Measurements from ENCODE around the gene ANKMY1.

ANKMY1 gene

DNA sequence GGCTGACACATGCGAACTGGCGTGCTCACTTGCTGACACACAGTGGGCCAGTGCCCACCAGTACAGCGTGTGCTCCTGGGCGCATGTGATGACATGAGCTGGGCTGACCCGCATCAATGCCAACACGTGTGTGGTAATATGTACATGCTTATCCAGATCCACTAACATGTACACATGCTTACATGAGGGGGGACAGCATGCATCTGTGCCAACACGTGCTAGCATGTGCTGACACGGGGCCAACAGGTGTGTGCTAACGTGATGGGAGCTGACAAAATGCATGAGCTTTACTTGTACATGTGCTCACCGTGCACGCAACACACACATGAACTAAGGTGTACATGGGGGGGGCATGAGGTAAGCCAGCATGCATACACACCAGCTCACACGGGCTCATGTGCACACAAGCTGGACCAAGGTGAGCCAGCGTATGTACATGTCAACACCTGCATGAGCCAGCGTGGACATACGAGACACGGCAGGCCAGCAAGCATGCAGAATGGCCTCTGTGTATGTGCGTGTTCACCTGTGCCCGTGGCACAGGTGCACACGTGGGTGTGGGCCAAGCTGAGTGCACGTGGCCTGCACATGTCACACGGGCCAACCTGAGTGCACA lies 93.8 kb downstream of the ANKMY1 start:
- WGBS, result 97% methylated on average over 21 of the region's 21 CpGs
- no peaks in the 10 kb centered on the region for H3K4me1 ChIP-seq (ENCODE audit: insufficient read depth, low read length)
- H3K9ac ChIP-seq (ENCODE audit: low read depth, low read length), result no peak overlapping the region
- no peak overlapping the region for H3K27ac ChIP-seq (ENCODE audit: low read depth, low read length)
- no peaks in the 10 kb centered on the region for H3K9me3 ChIP-seq (ENCODE audit: insufficient read depth, low read depth, low read length)
- peaks cover 20% of the 10 kb centered on the region for H3K36me3 ChIP-seq (ENCODE audit: insufficient read depth, low read length)
- H3K4me3 ChIP-seq (ENCODE audit: low read length), result no peak overlapping the region
- H3K27me3 ChIP-seq (ENCODE audit: insufficient read depth, low read length), result no peaks in the 10 kb centered on the region

DNA sequence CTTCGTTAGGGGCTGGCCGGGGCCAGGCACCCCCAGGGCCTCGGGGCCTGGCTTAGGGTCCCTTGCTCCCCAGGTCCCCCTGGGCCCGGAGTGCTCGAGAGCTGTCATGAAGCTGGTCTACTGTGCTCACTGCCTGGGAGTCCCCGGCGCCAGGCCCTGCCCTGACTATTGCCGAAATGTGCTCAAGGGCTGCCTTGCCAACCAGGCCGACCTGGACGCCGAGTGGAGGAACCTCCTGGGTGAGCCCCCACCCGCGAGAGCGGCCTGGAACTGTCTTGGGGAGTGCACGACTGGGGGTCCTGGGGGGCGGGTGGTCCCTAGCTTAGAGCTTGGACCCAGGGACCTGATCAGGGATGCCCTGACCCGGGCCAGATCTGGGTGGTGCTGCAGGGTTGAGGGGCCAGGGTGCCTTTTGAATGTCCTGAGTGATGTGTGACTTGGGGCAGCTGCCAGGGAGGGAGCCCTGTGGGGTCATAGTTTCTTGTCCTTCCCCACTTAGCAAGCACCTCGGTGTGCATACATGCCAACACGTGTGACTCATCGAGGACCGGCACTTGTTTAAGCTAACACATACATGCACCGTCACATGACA lies 94.4 kb downstream of the ANKMY1 start:
- Histone ChIP-seq H3K36me3 (ENCODE audit: insufficient read depth, low read length) (peaks cover 20% of the 10 kb centered on the region), H3K27me3 (ENCODE audit: insufficient read depth, low read length) (no peaks in the 10 kb centered on the region), H3K27ac (ENCODE audit: low read depth, low read length) (no peak overlapping the region), H3K4me1 (ENCODE audit: insufficient read depth, low read length) (peaks cover 1% of the 10 kb centered on the region), H3K4me3 (ENCODE audit: low read length) (no peak overlapping the region), H3K9ac (ENCODE audit: low read depth, low read length) (no peak overlapping the region), H3K9me3 (ENCODE audit: insufficient read depth, low read depth, low read length) (no peaks in the 10 kb centered on the region)
- WGBS, result 93% methylated on average over 22 of the region's 22 CpGs

GRCh38 chr2:240462707-240463273 lies 95.0 kb downstream of the ANKMY1 start:
- no peaks in the 10 kb centered on the region for H3K27me3 ChIP-seq (ENCODE audit: insufficient read depth, low read length)
- WGBS, result 92% methylated on average over 16 of the region's 16 CpGs
- H3K4me1 ChIP-seq (ENCODE audit: insufficient read depth, low read length), result peaks cover 7% of the 10 kb centered on the region
- H3K27ac ChIP-seq (ENCODE audit: low read depth, low read length), result no peak overlapping the region
- H3K36me3 ChIP-seq (ENCODE audit: insufficient read depth, low read length), result peaks cover 20% of the 10 kb centered on the region
- H3K9me3 ChIP-seq (ENCODE audit: insufficient read depth, low read depth, low read length), result no peaks in the 10 kb centered on the region
- no peak overlapping the region for H3K9ac ChIP-seq (ENCODE audit: low read depth, low read length)
- no peak overlapping the region for H3K4me3 ChIP-seq (ENCODE audit: low read length)

- H3K27ac ChIP-seq (ENCODE audit: low read depth, low read length), result no peak overlapping the region
- H3K27me3 ChIP-seq (ENCODE audit: insufficient read depth, low read length), result no peaks in the 10 kb centered on the region; the same call in 1 of the 2 replicates
Observed at GRCh38 chr2:240462073-240462706, 95.6 kb downstream of the ANKMY1 start.

DNA sequence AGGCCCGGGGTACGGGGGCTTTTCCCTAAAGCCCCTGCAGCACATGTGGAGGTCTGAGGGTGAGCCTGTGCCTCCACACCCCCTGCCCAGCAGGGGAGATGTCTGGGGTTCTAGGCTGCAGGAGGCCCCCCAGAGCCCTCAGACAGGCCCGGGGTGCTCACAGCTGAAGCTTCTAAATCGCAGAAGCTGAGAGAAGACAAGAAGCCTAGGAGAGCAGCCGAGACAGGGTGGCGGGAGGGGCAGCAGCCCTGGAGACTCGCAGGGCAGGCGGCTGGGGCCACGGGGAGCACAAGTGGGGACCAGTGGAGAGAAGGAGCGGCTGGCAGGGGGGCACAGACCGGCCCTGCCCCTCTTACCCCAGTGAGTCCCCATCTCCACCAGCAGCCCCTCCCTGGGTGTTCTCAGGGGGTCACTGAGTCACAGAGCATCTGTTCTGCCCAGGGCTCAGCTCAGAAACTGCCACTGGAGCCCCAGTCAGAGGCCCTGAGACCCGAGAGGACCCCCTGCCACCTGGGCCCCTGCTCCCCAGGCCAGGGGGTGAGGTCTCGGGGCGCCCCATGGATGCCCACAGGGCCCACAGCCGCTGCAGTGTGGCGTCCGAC lies 96.2 kb downstream of the ANKMY1 start:
- no peak overlapping the region for H3K27ac ChIP-seq (ENCODE audit: low read depth, low read length)
- no peak overlapping the region for H3K4me3 ChIP-seq (ENCODE audit: low read length)
- WGBS, result 94% methylated on average over 17 of the region's 17 CpGs
- peaks cover 19% of the 10 kb centered on the region for H3K36me3 ChIP-seq (ENCODE audit: insufficient read depth, low read length)
- peaks cover 1% of the 10 kb centered on the region; the same call in 1 of the 2 replicates for H3K27me3 ChIP-seq (ENCODE audit: insufficient read depth, low read length)
- H3K9me3 ChIP-seq (ENCODE audit: insufficient read depth, low read depth, low read length), result no peaks in the 10 kb centered on the region
- no peak overlapping the region for H3K9ac ChIP-seq (ENCODE audit: low read depth, low read length)
- peaks cover 15% of the 10 kb centered on the region for H3K4me1 ChIP-seq (ENCODE audit: insufficient read depth, low read length)

More at GRCh38 chr2:240462073-240462706, 95.6 kb downstream of the ANKMY1 start:
- peaks cover 13% of the 10 kb centered on the region for H3K4me1 ChIP-seq (ENCODE audit: insufficient read depth, low read length)
- H3K9me3 ChIP-seq (ENCODE audit: insufficient read depth, low read depth, low read length), result no peaks in the 10 kb centered on the region
- 95% methylated on average over 41 of the region's 41 CpGs for WGBS
- peaks cover 20% of the 10 kb centered on the region for H3K36me3 ChIP-seq (ENCODE audit: insufficient read depth, low read length)
- H3K9ac ChIP-seq (ENCODE audit: low read depth, low read length), result no peak overlapping the region
- H3K4me3 ChIP-seq (ENCODE audit: low read length), result no peak overlapping the region

GRCh38 chr2:240460781-240461431 lies 96.9 kb downstream of the ANKMY1 start:
- Histone ChIP-seq H3K27me3 (ENCODE audit: insufficient read depth, low read length) (peaks cover 8% of the 10 kb centered on the region; the same call in 1 of the 2 replicates), H3K9me3 (ENCODE audit: insufficient read depth, low read depth, low read length) (no peaks in the 10 kb centered on the region), H3K9ac (ENCODE audit: low read depth, low read length) (no peak overlapping the region), H3K36me3 (ENCODE audit: insufficient read depth, low read length) (peaks cover 19% of the 10 kb centered on the region), H3K4me1 (ENCODE audit: insufficient read depth, low read length) (peaks cover 15% of the 10 kb centered on the region), H3K27ac (ENCODE audit: low read depth, low read length) (no peak overlapping the region), H3K4me3 (ENCODE audit: low read length) (no peak overlapping the region)
- 94% methylated on average over 16 of the region's 16 CpGs for WGBS

DNA sequence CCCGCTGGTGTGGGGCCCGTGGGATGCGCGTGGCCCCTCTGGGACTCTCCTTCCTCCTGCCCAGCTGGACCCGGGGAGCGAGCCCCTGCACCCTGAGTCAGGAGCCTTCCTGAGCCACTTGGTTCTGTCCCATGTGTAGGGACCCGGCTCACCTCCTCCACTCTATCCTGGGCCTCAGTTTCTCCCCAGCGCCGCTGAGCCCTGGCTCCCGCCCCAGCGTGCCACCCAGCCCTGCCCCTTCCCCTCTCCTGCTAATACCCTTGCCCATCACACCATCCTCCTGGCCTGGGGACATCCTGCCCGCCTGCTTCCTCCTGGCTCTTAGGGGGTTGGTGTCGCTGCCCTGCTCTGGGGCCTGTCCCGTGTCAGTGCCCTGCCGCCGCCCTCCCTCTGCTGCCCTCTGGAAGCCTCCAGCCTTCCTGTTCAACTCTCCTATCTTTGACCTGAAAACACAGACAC lies 97.5 kb downstream of the ANKMY1 start:
- H3K9ac ChIP-seq (ENCODE audit: low read depth, low read length), result no peak overlapping the region
- WGBS, result 96% methylated on average over 16 of the region's 16 CpGs
- H3K36me3 ChIP-seq (ENCODE audit: insufficient read depth, low read length), result peaks cover 15% of the 10 kb centered on the region
- H3K4me1 ChIP-seq (ENCODE audit: insufficient read depth, low read length), result peaks cover 15% of the 10 kb centered on the region
- H3K4me3 ChIP-seq (ENCODE audit: low read length), result no peak overlapping the region
- H3K9me3 ChIP-seq (ENCODE audit: insufficient read depth, low read depth, low read length), result no peaks in the 10 kb centered on the region
- peaks cover 14% of the 10 kb centered on the region for H3K27me3 ChIP-seq (ENCODE audit: insufficient read depth, low read length)
- no peak overlapping the region for H3K27ac ChIP-seq (ENCODE audit: low read depth, low read length)

DNA sequence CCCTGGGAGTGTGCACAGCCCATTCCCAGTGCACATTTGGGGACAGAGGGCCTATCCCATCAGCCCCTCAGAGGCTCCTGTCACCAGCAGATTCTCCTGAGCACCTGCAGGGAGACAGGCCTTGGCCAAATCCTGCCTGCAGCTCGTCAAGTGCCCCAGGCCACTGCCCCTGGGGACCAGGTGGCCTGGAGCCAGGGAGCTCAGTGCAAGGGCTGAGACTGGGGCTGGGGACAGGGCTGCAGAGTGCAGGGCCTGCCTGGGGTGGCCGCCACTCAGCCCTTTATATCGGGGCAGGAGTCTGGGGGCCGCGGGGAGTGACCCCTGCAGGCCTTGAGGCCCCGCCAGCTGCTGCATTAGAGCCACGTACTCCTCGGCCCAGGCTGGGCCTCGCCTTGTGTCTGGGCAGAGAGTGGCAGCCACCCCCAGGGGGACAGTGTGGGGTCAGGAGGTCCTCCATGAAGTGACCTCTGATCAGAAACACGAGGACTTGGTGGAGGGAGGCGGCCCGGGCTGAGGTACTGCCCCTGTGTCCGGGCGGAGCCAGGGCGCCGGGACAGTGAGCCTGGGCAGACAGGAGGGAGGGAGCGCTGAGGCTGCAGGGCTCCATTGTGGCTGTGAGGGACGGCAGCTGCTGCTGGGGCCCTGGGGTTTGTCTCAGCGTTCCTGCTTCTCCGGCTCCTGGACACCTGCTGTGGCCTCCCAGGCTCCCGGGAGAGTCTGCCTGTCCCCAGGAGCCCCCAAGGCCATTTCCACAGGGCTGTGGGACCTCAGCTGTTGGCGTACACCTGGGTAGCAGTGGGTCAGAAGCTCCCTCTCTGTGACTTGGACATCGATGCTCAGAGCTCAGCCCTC lies 98.2 kb downstream of the ANKMY1 start:
- Histone ChIP-seq H3K36me3 (ENCODE audit: insufficient read depth, low read length) (peaks cover 11% of the 10 kb centered on the region), H3K4me3 (ENCODE audit: low read length) (no peak overlapping the region), H3K9ac (ENCODE audit: low read depth, low read length) (no peak overlapping the region), H3K9me3 (ENCODE audit: insufficient read depth, low read depth, low read length) (no peaks in the 10 kb centered on the region), H3K4me1 (ENCODE audit: insufficient read depth, low read length) (peaks cover 21% of the 10 kb centered on the region), H3K27me3 (ENCODE audit: insufficient read depth, low read length) (peaks cover 21% of the 10 kb centered on the region), H3K27ac (ENCODE audit: low read depth, low read length) (no peak overlapping the region)
- 83% methylated on average over 23 of the region's 23 CpGs for WGBS

- Histone ChIP-seq H3K4me1 (ENCODE audit: insufficient read depth, low read length) (peaks cover 24% of the 10 kb centered on the region), H3K4me3 (ENCODE audit: low read length) (no peak overlapping the region), H3K9ac (ENCODE audit: low read depth, low read length) (no peak overlapping the region), H3K27ac (ENCODE audit: low read depth, low read length) (no peak overlapping the region), H3K27me3 (ENCODE audit: insufficient read depth, low read length) (peaks cover 28% of the 10 kb centered on the region), H3K9me3 (ENCODE audit: insufficient read depth, low read depth, low read length) (no peaks in the 10 kb centered on the region), H3K36me3 (ENCODE audit: insufficient read depth, low read length) (peaks cover 5% of the 10 kb centered on the region)
- 95% methylated on average over 18 of the region's 18 CpGs for WGBS
Observed at GRCh38 chr2:240458900-240459391, 98.8 kb downstream of the ANKMY1 start.

Measured in HUES64 (cell line).